HepG2 (cell line): ENCODE results near the gene SLC35B2. TPM values are rescaled to one million over a fixed set of nuclear protein-coding genes. Genes with fewer than 3 reads are reported as not detected.

Source experiments
- ATF7-NPFF ChIP-seq: sonication (generic); formaldehyde crosslinking; IDR thresholded peaks from 2 replicates; pipeline ENCODE4 v1.8.1; 2023; ENCODE audit warnings: mild to moderate bottlenecking, low read depth, missing genetic modification reagents, moderate library complexity
- MAFG ChIP-seq: sonication (generic); formaldehyde crosslinking; IDR thresholded peaks from 2 replicates; pipeline ENCODE4 v1.5.1; 2020; ENCODE audit warnings: mild to moderate bottlenecking, missing genetic modification reagents
- MEIS2 ChIP-seq: sonication (generic); formaldehyde crosslinking; IDR thresholded peaks from 2 replicates; pipeline ENCODE4 v1.9.0; 2021; ENCODE audit warnings: mild to moderate bottlenecking, missing genetic modification reagents
- NCOR1 ChIP-seq: fragments of 200-600 bp; sonication (generic); IDR thresholded peaks from 2 replicates; pipeline ENCODE4 v1.7.0; 2017; ENCODE audit warnings: antibody characterized with exemption, low read length, borderline replicate concordance
- PRPF4 ChIP-seq: fragments of 200-400 bp; formaldehyde crosslinking; IDR thresholded peaks from 2 replicates; pipeline ENCODE4 v1.6.1; 2016; ENCODE audit warnings: low read length, low read depth; ENCODE audit not compliant: poor library complexity, severe bottlenecking
- RXRA ChIP-seq: sonication (generic); formaldehyde crosslinking; IDR thresholded peaks from 2 replicates; pipeline ENCODE4 v1.5.1; 2020; ENCODE audit warnings: missing genetic modification reagents
- WIZ ChIP-seq: sonication (generic); formaldehyde crosslinking; IDR thresholded peaks from 2 replicates; pipeline ENCODE4 v1.5.1; 2020; ENCODE audit warnings: mild to moderate bottlenecking, missing genetic modification reagents
- ZNF333 ChIP-seq: sonication (generic); formaldehyde crosslinking; IDR thresholded peaks from 2 replicates; pipeline ENCODE4 v1.4.0; 2020; ENCODE audit warnings: mild to moderate bottlenecking, missing genetic modification reagents, borderline replicate concordance
- ZNF83 ChIP-seq: sonication (generic); formaldehyde crosslinking; IDR thresholded peaks from 2 replicates; pipeline ENCODE4 v1.4.0; 2020; ENCODE audit warnings: missing genetic modification reagents, mild to moderate bottlenecking, borderline replicate concordance
- polyA plus RNA-seq, 8 experiments: library from polyadenylated mRNA; depleted of rRNA in 3 of 8; stranded (reverse) in 7 of 8; unstranded in 1 of 8; fragments of >200 nt; fragmentation: Illumina TruSeq in 4 of 8; extraction: Trizol in 4 of 8; gene quantifications; 2 replicates each; pipeline versions ENCODE4 v1.2.1 to v1.2.3, GENCODE V29; 2011 to 2016; ENCODE audit warnings: low read depth in 4 of 8, missing spikeins in 1 of 8, mixed read lengths in 1 of 8; ENCODE audit not compliant: insufficient read depth in 1 of 8
- total RNA-seq, 5 experiments: library from RNA; depleted of rRNA; stranded (reverse); fragments of >200 nt; fragmentation: Illumina TruSeq; extraction: Trizol; gene quantifications; 2 replicates each; pipeline ENCODE4 v1.2.3, GENCODE V29; 2016; ENCODE audit warnings: low read depth in 1 of 5
- TF ChIP-seq, protein P1 (sequence below): IDR thresholded peaks from 2 replicates; pipeline ENCODE4 v1.6.1; 2016; ENCODE audit warnings: low read depth, missing genetic modification reagents, missing compliant biosample characterization
- TF ChIP-seq, protein P2 (sequence below): sonication (generic); formaldehyde crosslinking; IDR thresholded peaks from 2 replicates; pipeline ENCODE4 v1.8.0; 2022; ENCODE audit warnings: mild to moderate bottlenecking, missing genetic modification reagents, moderate library complexity
- TF ChIP-seq, protein P3 (sequence below): sonication (generic); formaldehyde crosslinking; IDR thresholded peaks from 2 replicates; pipeline ENCODE4 v1.5.0; 2020; ENCODE audit warnings: mild to moderate bottlenecking, missing genetic modification reagents
- TF ChIP-seq, protein P4 (sequence below): sonication (generic); formaldehyde crosslinking; IDR thresholded peaks from 2 replicates; pipeline ENCODE4 v1.5.1; 2020; ENCODE audit warnings: missing genetic modification reagents, mild to moderate bottlenecking, borderline replicate concordance
- TF ChIP-seq, protein P5 (sequence below): sonication (generic); formaldehyde crosslinking; IDR thresholded peaks from 2 replicates; pipeline ENCODE4 v1.4.0; 2020; ENCODE audit warnings: missing genetic modification reagents

SLC35B2 gene
- total and polyA plus RNA-seq, 2 of the 13 experiments (the other 11 are each of a cell fraction or from before 2014, with no cell fraction given) = 61.1 to 148 TPM

DNA sequence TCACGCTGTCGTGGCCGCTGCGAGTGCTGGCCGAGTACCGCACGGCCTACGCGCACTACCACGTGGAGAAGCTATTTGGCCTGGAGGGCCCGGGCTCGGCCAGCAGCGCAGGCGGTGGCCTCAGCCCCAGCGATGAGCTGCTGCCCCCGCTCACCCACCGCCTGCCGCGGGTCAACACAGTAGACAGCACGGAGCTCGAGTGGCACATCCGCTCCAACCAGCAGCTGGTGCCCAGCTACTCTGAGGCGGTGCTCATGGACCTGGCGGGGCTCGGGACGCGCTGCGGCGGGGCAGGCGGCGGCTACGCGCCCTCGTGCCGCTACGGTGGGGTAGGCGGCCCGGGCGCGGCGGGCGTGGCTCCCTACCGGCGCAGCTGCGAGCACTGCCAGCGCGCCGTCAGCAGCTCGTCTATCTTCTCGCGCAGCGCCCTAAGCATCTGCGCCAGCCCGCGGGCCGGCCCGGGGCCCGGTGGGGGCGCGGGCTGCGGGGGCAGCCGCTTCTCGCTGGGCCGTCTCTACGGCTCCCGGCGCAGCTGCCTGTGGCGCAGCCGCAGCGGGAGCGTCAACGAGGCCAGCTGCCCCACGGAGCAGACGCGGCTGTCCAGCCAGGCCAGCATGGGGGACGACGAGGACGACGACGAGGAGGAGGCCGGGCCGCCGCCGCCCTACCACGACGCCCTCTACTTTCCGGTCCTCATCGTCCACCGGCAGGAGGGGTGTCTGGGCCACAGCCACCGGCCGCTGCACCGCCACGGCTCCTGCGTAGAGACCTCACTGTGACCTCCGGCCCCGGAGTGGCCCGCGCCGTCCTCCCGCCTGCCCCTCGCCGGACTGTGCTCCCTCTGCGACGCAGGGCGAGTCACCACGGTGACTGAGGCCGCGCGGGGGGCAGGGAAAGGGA is 18.7 kb upstream of the SLC35B2 start (continued):
- TF ChIP-seq, protein P1, sequence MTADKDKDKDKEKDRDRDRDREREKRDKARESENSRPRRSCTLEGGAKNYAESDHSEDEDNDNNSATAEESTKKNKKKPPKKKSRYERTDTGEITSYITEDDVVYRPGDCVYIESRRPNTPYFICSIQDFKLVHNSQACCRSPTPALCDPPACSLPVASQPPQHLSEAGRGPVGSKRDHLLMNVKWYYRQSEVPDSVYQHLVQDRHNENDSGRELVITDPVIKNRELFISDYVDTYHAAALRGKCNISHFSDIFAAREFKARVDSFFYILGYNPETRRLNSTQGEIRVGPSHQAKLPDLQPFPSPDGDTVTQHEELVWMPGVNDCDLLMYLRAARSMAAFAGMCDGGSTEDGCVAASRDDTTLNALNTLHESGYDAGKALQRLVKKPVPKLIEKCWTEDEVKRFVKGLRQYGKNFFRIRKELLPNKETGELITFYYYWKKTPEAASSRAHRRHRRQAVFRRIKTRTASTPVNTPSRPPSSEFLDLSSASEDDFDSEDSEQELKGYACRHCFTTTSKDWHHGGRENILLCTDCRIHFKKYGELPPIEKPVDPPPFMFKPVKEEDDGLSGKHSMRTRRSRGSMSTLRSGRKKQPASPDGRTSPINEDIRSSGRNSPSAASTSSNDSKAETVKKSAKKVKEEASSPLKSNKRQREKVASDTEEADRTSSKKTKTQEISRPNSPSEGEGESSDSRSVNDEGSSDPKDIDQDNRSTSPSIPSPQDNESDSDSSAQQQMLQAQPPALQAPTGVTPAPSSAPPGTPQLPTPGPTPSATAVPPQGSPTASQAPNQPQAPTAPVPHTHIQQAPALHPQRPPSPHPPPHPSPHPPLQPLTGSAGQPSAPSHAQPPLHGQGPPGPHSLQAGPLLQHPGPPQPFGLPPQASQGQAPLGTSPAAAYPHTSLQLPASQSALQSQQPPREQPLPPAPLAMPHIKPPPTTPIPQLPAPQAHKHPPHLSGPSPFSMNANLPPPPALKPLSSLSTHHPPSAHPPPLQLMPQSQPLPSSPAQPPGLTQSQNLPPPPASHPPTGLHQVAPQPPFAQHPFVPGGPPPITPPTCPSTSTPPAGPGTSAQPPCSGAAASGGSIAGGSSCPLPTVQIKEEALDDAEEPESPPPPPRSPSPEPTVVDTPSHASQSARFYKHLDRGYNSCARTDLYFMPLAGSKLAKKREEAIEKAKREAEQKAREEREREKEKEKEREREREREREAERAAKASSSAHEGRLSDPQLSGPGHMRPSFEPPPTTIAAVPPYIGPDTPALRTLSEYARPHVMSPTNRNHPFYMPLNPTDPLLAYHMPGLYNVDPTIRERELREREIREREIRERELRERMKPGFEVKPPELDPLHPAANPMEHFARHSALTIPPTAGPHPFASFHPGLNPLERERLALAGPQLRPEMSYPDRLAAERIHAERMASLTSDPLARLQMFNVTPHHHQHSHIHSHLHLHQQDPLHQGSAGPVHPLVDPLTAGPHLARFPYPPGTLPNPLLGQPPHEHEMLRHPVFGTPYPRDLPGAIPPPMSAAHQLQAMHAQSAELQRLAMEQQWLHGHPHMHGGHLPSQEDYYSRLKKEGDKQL (CRISPR knock-in tag) = peak; percentile 12; the same call in 1 of the 2 replicates
- TF ChIP-seq, protein P2, sequence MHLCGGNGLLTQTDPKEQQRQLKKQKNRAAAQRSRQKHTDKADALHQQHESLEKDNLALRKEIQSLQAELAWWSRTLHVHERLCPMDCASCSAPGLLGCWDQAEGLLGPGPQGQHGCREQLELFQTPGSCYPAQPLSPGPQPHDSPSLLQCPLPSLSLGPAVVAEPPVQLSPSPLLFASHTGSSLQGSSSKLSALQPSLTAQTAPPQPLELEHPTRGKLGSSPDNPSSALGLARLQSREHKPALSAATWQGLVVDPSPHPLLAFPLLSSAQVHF (CRISPR knock-in tag) = peak; percentile 73
- TF ChIP-seq ZNF333 (peak; percentile 28; the same call in 1 of the 2 replicates), MEIS2 (CRISPR knock-in tag) (peak; percentile 12; the same call in 1 of the 2 replicates), NCOR1 (no peak), PRPF4 (no peak), MAFG (CRISPR knock-in tag) (0 out of 2 replicates have a peak, but pooled peaks have one; percentile 21), ZNF83 (CRISPR knock-in tag) (no peak), WIZ (CRISPR knock-in tag) (no peak), ATF7-NPFF (CRISPR knock-in tag) (peak; percentile 55; the same call in 1 of the 2 replicates), RXRA (CRISPR knock-in tag) (peak; percentile 57; the same call in 1 of the 2 replicates)
- TF ChIP-seq, protein P3, sequence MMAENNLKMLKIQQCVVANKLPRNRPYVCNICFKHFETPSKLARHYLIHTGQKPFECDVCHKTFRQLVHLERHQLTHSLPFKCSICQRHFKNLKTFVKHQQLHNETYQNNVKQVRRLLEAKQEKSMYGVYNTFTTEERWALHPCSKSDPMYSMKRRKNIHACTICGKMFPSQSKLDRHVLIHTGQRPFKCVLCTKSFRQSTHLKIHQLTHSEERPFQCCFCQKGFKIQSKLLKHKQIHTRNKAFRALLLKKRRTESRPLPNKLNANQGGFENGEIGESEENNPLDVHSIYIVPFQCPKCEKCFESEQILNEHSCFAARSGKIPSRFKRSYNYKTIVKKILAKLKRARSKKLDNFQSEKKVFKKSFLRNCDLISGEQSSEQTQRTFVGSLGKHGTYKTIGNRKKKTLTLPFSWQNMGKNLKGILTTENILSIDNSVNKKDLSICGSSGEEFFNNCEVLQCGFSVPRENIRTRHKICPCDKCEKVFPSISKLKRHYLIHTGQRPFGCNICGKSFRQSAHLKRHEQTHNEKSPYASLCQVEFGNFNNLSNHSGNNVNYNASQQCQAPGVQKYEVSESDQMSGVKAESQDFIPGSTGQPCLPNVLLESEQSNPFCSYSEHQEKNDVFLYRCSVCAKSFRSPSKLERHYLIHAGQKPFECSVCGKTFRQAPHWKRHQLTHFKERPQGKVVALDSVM = no peak; the same call in 1 of the 2 replicates
- TF ChIP-seq, protein P4, sequence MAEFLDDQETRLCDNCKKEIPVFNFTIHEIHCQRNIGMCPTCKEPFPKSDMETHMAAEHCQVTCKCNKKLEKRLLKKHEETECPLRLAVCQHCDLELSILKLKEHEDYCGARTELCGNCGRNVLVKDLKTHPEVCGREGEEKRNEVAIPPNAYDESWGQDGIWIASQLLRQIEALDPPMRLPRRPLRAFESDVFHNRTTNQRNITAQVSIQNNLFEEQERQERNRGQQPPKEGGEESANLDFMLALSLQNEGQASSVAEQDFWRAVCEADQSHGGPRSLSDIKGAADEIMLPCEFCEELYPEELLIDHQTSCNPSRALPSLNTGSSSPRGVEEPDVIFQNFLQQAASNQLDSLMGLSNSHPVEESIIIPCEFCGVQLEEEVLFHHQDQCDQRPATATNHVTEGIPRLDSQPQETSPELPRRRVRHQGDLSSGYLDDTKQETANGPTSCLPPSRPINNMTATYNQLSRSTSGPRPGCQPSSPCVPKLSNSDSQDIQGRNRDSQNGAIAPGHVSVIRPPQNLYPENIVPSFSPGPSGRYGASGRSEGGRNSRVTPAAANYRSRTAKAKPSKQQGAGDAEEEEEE (CRISPR knock-in tag) = no peak
- TF ChIP-seq, protein P5, sequence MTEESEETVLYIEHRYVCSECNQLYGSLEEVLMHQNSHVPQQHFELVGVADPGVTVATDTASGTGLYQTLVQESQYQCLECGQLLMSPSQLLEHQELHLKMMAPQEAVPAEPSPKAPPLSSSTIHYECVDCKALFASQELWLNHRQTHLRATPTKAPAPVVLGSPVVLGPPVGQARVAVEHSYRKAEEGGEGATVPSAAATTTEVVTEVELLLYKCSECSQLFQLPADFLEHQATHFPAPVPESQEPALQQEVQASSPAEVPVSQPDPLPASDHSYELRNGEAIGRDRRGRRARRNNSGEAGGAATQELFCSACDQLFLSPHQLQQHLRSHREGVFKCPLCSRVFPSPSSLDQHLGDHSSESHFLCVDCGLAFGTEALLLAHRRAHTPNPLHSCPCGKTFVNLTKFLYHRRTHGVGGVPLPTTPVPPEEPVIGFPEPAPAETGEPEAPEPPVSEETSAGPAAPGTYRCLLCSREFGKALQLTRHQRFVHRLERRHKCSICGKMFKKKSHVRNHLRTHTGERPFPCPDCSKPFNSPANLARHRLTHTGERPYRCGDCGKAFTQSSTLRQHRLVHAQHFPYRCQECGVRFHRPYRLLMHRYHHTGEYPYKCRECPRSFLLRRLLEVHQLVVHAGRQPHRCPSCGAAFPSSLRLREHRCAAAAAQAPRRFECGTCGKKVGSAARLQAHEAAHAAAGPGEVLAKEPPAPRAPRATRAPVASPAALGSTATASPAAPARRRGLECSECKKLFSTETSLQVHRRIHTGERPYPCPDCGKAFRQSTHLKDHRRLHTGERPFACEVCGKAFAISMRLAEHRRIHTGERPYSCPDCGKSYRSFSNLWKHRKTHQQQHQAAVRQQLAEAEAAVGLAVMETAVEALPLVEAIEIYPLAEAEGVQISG (CRISPR knock-in tag) = 0 out of 2 replicates have a peak, but pooled peaks have one; percentile 18
